WI38 (cell line): ENCODE measurements around the gene ZAR1.

Experiments
- H3K4me3 ChIP-seq: 2 replicates; pipeline ENCODE4 v1.5.1; 2011; ENCODE audit warnings: low read depth, mild to moderate bottlenecking, control low read depth, low read length
- TF ChIP-seq, protein P1 (sequence below): IDR thresholded peaks from 2 replicates; pipeline ENCODE4 v1.5.1; 2012; ENCODE audit warnings: low read depth, mild to moderate bottlenecking, control low read depth, low read length

ZAR1 gene

GRCh38 chr4:48538358-48538757, 48.3 kb downstream of the ZAR1 start:
- H3K4me3 ChIP-seq: no peak overlapping the region
- TF ChIP-seq, protein P1, sequence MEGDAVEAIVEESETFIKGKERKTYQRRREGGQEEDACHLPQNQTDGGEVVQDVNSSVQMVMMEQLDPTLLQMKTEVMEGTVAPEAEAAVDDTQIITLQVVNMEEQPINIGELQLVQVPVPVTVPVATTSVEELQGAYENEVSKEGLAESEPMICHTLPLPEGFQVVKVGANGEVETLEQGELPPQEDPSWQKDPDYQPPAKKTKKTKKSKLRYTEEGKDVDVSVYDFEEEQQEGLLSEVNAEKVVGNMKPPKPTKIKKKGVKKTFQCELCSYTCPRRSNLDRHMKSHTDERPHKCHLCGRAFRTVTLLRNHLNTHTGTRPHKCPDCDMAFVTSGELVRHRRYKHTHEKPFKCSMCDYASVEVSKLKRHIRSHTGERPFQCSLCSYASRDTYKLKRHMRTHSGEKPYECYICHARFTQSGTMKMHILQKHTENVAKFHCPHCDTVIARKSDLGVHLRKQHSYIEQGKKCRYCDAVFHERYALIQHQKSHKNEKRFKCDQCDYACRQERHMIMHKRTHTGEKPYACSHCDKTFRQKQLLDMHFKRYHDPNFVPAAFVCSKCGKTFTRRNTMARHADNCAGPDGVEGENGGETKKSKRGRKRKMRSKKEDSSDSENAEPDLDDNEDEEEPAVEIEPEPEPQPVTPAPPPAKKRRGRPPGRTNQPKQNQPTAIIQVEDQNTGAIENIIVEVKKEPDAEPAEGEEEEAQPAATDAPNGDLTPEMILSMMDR: no peak

GRCh38 chr4:48539597-48539996, 49.5 kb downstream of the ZAR1 start:
- H3K4me3 ChIP-seq: no peak overlapping the region
- TF ChIP-seq, protein P1: no peak

DNA sequence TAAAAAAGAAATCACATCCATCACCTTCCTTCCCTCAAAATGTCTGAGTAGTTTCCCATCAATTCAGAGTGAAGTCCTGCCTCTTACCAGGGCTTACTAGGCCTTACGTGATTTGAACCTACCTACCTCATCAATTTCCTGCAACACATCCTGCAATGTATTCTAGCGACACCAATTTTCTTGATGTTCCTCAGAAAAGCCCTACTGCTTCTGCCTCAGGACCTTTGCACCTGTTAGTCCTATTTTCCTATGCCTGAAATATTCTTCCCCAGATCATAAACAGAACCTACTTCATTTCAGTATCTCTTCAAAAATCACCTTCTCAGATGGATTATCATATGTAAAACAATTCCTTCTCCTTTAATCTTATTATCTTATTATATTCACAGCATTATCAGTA, 52.8 kb downstream of the ZAR1 start:
- TF ChIP-seq, protein P1: no peak
- H3K4me3 ChIP-seq: no peak overlapping the region

DNA sequence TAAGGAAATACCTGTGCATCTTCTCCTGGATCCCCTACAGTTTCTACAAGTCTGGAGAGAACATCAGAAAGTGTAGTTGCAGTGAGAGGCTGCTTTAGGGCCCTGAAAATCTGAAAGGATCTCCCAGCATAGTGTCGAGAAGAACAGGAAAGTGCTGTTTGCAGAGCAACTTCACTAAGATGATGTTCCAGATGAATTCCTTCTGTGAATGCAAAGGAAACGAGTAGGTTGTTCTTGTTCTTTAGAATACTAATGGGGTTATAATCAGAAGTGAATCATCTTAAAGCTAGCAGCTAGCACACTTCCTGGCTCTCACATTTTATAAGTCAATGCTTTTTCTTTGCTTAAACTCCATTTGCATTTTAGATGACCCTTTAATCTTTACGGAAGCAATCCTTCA, 53.7 kb downstream of the ZAR1 start:
- TF ChIP-seq, protein P1: no peak
- no peak overlapping the region for H3K4me3 ChIP-seq
